Upper lobe of left lung (tissue), 6 donors: ENCODE data around the gene RABGGTB. TPM values are rescaled to one million over a fixed set of nuclear protein-coding genes. Genes with fewer than 3 reads are reported as not detected.
A peak's percentile ranks its signal among the peaks of the same experiment; 100 is the strongest.
"Not testable (repeated sequence)": the region's sequence is repeated elsewhere in the genome, so short reads cannot be mapped to it uniquely, and the experiment has no call there.

ENCODE experiments used
- ATAC-seq, 2 donors: fragments of 200-7000 bp; cut with Tn5 transposase; one replicate each; pipeline ENCODE4 v1.9.1; 2022; ENCODE audit warnings: mild to moderate bottlenecking in 2 of 2, moderate library complexity in 2 of 2; ENCODE audit not compliant: low FRiP score in 2 of 2
- DNase-seq, 2 donors: peaks; one replicate each; pipeline ENCODE4 v3.0.0-alpha.2; 2019 to 2020
- H3K27ac ChIP-seq, 4 donors: fragments of 200-600 bp; sonication (generic); one replicate each; pipeline ENCODE4 v1.5.1; 2016 to 2019
- H3K27me3 ChIP-seq, 4 donors: fragments of 200-600 bp; sonication (generic); one replicate each; pipeline ENCODE4 v1.5.1; 2017 to 2019
- H3K36me3 ChIP-seq, 4 donors: fragments of 200-600 bp; sonication (generic); one replicate each; pipeline ENCODE4 v1.5.1; 2016 to 2019
- H3K4me1 ChIP-seq, 4 donors: fragments of 200-600 bp; sonication (generic); one replicate each; pipeline ENCODE4 v1.5.1; 2018 to 2019
- H3K4me3 ChIP-seq, 4 donors: fragments of 200-600 bp; sonication (generic); one replicate each; pipeline ENCODE4 v1.5.1; 2017 to 2019; ENCODE audit warnings: mild to moderate bottlenecking in 2 of 4, moderate library complexity in 1 of 4
- H3K9me3 ChIP-seq, 4 donors: fragments of 200-600 bp; sonication (generic); one replicate each; pipeline ENCODE4 v1.5.1; 2018 to 2019
- CTCF ChIP-seq, 6 experiments: fragments of 450-650 bp in 4 of 6; fragments of 200-600 bp in 2 of 6; sonication (generic) in 2 of 6; IDR thresholded peaks; one replicate each; pipeline ENCODE4 v1.5.1; 2016 to 2019; ENCODE audit warnings: antibody characterized with exemption in 6 of 6
- EP300 ChIP-seq, 4 donors: sonication (generic); formaldehyde crosslinking; IDR thresholded peaks; one replicate each; pipeline ENCODE4 v1.5.1; 2017; ENCODE audit warnings: antibody characterized with exemption in 4 of 4, control low read depth in 2 of 4
- POLR2A ChIP-seq, 4 donors: fragments of 450-650 bp; IDR thresholded peaks; one replicate each; pipeline ENCODE4 v1.5.1; 2016 to 2017; ENCODE audit warnings: antibody characterized with exemption in 4 of 4, mild to moderate bottlenecking in 2 of 4
- POLR2AphosphoS5 ChIP-seq, 2 donors: sonication (generic); formaldehyde crosslinking; IDR thresholded peaks; one replicate each; pipeline ENCODE4 v1.5.1; 2017; ENCODE audit warnings: antibody characterized with exemption in 2 of 2
- WGBS, 2 donors: methylation state at CpG; one replicate each; pipeline ENCODE4 v1.1.5; 2017 to 2018; 5-methylcytosine and 5-hydroxymethylcytosine counted together
- total RNA-seq, 6 donors: library from RNA; depleted of rRNA in 4 of 6; stranded (reverse); fragments of >200 nt in 4 of 6; gene quantifications; one replicate each; pipeline versions ENCODE4 v1.1.0 to v1.2.1, GENCODE V29; 2016 to 2021
- donor health status: DM: no; HTN: no; CAD: no; lungs with moderate emphysema.
- donor health status: DM: no; HTN: yes; CAD: no; lungs with severe emphysema.

The RABGGTB gene
- total RNA-seq, result 10 to 100 TPM; 45.5 to 98.3 (median 60.6) TPM

- Histone ChIP-seq H3K27ac (peak within 1 kb of the TSS; percentile 78 to 96 (median 84)), H3K9me3 (no peaks in the 10 kb centered on the region), H3K4me3 (peak within 1 kb of the TSS; percentile 61 to 78 (median 72)), H3K36me3 (peaks cover 0 to 20% (median 8%) of the 10 kb centered on the region in 4 donors), H3K27me3 (no peaks in the 10 kb centered on the region), H3K4me1 (peaks cover 30 to 56% (median 46%) of the 10 kb centered on the region in 4 donors)
- peak; percentile 100 for ATAC-seq
- TF ChIP-seq EP300 (IDR thresholded peaks at IDR 0.05), result peak in 1 of 4 donors; percentile 14
- TF ChIP-seq POLR2A (IDR thresholded peaks at IDR 0.05), result peak in 3 of 4 donors; percentile 89 to 93 (median 90)
- TF ChIP-seq POLR2AphosphoS5 (IDR thresholded peaks at IDR 0.05), result peak; percentile 94 to 95
- no peak for TF ChIP-seq CTCF (IDR thresholded peaks at IDR 0.05)
- peak; percentile 96 to 98 for DNase-seq
- 0 to 1% methylated on average over 21 to 28 of the region's 28 CpGs for WGBS, 2 donors
Measured at GRCh38 chr1:75785983-75786853, at the start of gene RABGGTB. TSS of gene RABGGTB (plus strand) at chr1:75786256. CDS start at chr1:75786272, 16 bp downstream.

- Histone ChIP-seq H3K9me3 (no peaks in the 10 kb centered on the region), H3K36me3 (peaks cover 4 to 82% (median 40%) of the 10 kb centered on the region in 4 donors), H3K4me1 (no peaks in the 10 kb centered on the region), H3K27ac (no peak overlapping the region), H3K27me3 (no peaks in the 10 kb centered on the region), H3K4me3 (no peak overlapping the region)
- TF ChIP-seq POLR2AphosphoS5 (IDR thresholded peaks at IDR 0.05) (no peak), POLR2A (IDR thresholded peaks at IDR 0.05) (no peak), EP300 (IDR thresholded peaks at IDR 0.05) (no peak), CTCF (IDR thresholded peaks at IDR 0.05) (no peak)
- 84 to 90% methylated on average over 6 of the region's 6 CpGs for WGBS, 2 donors
- ATAC-seq, result no peak
- no peak for DNase-seq
Measured at GRCh38 chr1:75742047-75742625, 43.9 kb upstream of the RABGGTB start.

GRCh38 chr1:75745276-75745675 lies 40.8 kb upstream of the RABGGTB start:
- Histone ChIP-seq H3K4me3 (no peak overlapping the region), H3K27ac (no peak overlapping the region), H3K9me3 (no peaks in the 10 kb centered on the region), H3K36me3 (peaks cover 0 to 56% (median 30%) of the 10 kb centered on the region in 4 donors), H3K4me1 (no peaks in the 10 kb centered on the region), H3K27me3 (no peaks in the 10 kb centered on the region)
- WGBS, 2 donors, result 62 to 72% methylated on average over 4 of the region's 4 CpGs
- DNase-seq (peak in 1 of 2 donors; percentile 23), ATAC-seq (peak in 1 of 2 donors; percentile 41)
- no peak for TF ChIP-seq POLR2A (IDR thresholded peaks at IDR 0.05)
- TF ChIP-seq CTCF (IDR thresholded peaks at IDR 0.05), result no peak
- no peak for TF ChIP-seq EP300 (IDR thresholded peaks at IDR 0.05)
- no peak for TF ChIP-seq POLR2AphosphoS5 (IDR thresholded peaks at IDR 0.05)

GRCh38 chr1:75757210-75757609 lies 28.8 kb upstream of the RABGGTB start:
- not testable (repeated sequence) for H3K27ac ChIP-seq, H3K9me3 ChIP-seq, H3K4me3 ChIP-seq, H3K4me1 ChIP-seq, H3K27me3 ChIP-seq, DNase-seq, ATAC-seq
- H3K36me3 ChIP-seq, result peaks cover 0 to 45% (median 18%) of the 10 kb centered on the region in 4 donors

DNA sequence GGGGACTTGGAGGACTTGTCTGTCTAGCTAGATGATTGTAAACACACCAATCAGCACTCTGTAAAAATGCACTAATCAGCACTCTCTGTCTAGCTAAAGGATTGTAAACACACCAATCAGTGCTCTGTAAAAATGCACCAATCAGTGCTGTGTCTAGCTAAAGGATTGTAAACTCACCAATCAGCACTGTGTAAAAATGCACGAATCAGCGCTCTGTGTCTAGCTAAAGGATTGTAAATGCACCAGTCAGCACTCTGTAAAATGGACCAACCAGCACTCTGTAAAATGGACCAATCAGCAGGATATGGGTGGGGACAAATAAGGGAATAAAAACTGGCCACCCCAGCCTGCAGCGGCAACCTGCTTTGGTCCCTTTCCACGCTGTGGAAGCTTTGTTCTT lies 27.5 kb upstream of the RABGGTB start:
- not testable (repeated sequence) for ATAC-seq, H3K4me3 ChIP-seq, H3K27ac ChIP-seq, H3K27me3 ChIP-seq, H3K9me3 ChIP-seq, H3K4me1 ChIP-seq, DNase-seq
- peaks cover 0 to 44% (median 18%) of the 10 kb centered on the region in 4 donors for H3K36me3 ChIP-seq
- WGBS, 2 donors, result 83 to 90% methylated on average over 4 of the region's 4 CpGs
